Umbilical cord (tissue), 2 donors: Measurements from ENCODE around the gene DOCK4. TPM values are rescaled to one million over a fixed set of nuclear protein-coding genes. Genes with fewer than 3 reads are reported as not detected.

Experiments
- DNase-seq: peaks from one replicate; pipeline ENCODE4 v3.0.0-alpha.2; 2015; ENCODE audit warnings: low spot score
- total RNA-seq: library from RNA; depleted of rRNA; stranded (reverse); fragments of >200 nt; gene quantifications from one replicate; pipeline ENCODE4 v1.2.3, GENCODE V29; 2014; ENCODE audit warnings: low replicate concordance; ENCODE audit not compliant: insufficient read depth

Gene DOCK4
- total RNA-seq, 1 donor from 2014 or later, result 7.7 TPM

DNA sequence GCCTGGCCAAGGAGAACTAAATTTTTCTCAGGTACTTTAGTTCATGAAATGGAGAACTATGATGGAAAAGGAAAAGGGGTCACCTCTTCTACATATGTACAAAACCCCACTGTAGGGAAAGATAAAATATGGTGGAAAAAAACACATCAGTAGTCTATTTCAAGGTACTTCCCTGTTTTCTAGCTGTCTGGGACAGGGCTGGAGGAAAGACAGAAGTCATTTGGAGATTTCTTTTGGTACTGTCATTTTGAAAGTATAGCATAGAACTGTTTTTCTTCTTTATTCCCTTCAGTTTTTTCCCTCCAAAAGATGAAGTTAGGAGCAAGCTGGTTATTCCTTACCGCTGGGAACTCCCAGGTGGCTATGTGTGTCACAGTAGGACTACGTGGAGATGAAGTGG is 196.1 kb downstream of the DOCK4 start:
- DNase-seq, result no peak

DNA sequence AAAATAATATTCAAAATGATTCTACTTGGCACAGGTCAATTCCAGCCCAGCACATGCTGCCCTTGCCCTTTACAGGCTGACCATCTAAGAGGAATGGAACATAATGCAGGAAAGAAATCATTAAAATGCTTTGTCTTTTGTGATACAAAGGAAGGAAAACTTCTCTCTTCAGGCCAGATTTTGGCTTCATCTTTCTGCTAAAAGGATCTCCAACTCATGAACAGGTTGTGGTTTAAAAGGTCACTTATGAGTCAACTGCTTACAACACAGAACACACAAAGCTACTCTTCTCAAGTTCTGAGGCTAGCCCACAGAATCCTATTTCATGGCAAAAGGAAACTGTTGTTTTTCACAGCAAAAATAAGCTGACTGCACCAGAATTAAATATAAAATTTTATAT is 197.1 kb downstream of the DOCK4 start:
- DNase-seq, result no peak

DNA sequence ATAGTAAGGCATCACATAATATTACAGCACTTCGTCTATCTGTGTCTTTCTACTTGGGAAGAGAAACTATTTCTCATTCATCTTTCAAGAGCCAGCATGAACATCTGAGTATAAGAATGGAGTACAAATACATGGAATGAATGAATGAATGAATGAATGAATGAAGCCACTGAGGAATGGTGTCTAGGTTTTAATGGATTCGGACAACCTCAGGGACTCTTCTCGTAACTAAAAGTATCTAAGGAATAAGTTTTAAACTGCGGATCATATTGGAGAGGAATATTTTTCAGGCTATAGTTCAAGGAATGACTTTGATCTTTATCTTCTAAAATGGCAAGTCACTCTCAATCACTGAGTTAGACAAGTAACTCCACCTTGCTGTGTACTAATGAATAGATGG is 199.0 kb downstream of the DOCK4 start:
- DNase-seq, result no peak

DNA sequence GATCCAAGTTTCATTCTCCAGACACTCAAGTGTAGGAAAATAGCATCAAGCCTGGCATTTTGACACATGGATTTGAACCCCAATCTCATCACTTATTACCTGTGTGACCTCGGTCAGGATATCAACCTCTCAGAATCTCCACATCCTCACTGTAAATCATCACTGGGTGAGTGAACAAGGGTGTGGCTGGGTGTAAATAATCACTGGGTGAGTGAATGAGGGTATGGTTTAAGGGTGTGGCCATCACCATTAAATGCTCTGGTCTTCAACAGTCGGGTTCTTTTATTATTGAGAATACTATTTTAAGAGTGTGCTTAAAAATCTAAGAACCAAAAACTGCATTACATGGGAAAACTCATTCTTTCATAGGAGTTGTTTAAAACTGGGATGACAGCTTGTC is 200.1 kb downstream of the DOCK4 start:
- no peak for DNase-seq

DNA sequence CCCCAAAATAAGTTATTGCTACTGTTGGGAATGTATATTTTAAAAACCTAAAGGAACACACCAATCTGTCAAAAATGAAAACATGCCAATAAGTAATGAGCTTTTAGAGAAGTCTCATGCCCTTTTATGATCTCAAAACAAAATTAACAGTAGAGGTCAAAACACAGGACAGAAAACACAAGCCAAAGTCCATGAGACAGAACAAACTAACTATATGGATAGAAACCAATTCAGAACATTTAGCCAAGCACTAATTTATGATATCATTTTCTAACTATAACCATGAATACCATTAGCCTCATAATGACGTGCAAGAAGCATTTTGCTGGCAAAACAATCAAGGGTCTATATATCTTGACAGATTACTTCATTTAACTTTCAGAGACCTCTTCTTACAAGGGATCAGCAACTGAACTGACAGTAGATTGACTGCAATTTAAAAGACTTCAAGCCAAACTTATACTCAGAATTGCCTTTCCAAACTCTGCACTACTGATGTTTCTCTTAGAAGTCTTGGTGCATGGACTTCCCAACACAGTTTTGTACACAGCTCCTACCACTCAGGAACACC is 200.9 kb downstream of the DOCK4 start:
- DNase-seq, result no peak

DNA sequence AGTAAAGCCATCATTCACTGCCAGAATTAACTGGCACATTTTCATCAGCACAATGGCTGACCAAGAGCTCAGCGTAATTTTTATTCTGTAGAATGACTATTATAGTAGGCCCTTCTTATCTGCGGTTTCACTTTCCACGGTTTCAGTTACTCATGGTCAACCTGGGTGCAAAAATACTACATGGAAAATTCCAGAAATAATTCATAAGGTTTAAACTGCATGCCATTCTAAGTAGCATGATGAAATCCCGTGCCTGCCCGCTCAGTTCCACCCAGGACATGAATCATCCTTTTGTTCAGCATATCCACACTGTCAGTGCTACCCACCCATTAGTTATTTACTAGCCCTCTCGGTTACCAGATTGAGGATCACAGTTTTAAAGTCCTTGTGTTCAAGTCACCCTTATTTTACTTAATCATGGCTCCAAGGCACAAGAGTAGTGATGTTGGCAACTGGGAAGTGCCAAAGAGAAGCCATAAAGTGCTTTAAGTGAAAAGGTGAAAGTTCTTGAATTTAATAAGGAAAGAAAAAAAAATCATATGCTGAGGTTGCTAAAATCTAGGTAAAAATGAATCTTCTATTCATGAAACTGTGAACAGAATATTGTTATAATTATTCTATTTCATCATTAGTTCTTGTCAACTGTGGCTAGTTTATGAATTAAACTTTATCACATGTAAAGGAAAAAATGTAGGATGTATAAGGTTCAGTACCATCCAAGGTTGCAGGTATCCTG is 204.9 kb downstream of the DOCK4 start:
- DNase-seq, result no peak

DNA sequence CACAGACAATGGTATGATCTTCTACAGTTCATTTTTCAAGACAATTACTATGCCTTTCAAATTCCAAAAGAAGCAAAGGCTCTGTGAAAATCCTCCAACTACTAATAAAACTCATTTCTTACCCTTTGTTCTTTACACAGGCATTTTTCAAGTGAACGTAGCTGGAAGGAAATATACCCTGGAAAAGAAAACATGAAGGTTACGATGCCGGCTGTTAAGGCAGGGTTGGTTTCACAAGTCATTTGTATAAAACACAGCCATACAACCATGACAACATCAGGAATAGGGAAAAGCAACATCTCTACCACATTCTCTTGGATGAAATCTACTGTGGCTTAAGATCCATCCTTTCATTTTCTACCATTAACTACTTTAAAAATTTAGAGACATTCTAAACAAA is 207.9 kb downstream of the DOCK4 start:
- no peak for DNase-seq

DNA sequence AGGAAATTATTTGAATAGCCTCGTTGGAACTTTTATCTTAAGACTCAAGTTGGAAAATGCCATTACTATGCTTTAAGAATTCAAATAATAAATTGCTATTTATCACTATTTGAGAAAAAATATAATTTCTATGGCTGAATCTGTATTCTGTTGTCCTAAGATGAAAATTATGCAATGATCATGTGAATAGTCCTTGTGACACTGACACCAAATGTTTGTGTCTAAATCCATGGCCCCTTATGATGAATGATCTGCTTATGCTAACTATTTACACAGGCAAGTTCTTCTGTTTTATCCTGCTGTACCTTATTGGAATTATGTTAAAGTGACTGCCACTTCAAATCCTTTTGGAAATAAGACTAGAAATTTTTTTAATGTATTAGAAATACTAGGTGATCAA is 208.7 kb downstream of the DOCK4 start:
- no peak for DNase-seq

DNA sequence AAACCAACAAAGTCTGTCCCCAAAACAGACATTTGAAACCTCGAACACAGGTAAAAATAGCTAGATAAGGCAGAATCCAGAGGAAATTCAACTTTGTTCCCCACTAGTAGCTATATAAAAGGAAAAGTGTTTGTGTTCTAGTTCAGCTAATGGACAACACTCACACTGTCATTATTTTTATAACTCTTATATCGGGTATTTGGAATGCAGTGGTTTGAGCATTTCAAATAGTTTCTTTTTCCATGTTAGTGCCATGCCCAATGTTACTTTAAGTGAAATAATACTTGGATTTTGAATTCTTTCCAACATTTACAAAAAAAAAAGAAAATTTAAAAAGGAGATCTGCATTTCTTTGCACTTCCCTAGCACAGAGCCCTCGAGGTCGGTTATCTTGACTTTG is 213.6 kb downstream of the DOCK4 start:
- no peak for DNase-seq

DNA sequence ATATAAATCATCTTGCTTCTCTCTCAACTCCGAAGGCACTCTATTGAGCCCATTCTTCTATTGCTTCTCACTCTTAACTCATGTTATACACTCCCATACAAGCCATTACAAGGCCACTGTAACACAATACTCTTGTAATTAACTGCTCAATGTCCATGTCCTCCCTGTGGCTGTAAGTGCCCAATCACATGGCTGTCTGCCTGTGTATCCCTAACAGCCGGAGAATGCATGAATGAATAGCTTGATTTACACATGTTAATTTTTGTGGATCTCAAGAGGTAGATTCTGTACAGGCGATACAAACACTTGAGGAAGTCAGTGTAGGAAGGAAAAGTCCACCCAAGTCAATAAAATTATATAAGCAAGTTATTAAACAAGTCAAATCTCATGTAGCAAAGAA is 215.6 kb downstream of the DOCK4 start:
- DNase-seq, result no peak

DNA sequence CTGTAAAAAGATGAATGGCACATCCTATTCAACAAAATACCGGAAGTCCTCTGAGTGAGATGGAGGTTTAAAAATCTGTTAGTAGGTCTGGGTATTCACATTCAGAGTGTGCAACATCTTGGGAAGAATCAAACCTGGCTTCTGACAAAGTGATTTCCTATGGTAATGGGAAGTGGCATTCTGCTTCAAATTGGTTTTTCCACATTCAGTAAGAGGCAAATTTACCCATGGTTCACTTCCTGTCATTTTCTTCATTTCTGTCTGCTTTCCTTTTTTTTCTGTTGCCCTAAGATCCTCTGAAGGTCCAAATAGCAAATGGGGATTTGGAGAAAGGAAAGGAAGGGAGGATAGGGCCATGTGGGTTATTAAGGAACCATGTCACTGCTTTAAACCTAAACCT is 218.3 kb downstream of the DOCK4 start:
- DNase-seq, result no peak

DNA sequence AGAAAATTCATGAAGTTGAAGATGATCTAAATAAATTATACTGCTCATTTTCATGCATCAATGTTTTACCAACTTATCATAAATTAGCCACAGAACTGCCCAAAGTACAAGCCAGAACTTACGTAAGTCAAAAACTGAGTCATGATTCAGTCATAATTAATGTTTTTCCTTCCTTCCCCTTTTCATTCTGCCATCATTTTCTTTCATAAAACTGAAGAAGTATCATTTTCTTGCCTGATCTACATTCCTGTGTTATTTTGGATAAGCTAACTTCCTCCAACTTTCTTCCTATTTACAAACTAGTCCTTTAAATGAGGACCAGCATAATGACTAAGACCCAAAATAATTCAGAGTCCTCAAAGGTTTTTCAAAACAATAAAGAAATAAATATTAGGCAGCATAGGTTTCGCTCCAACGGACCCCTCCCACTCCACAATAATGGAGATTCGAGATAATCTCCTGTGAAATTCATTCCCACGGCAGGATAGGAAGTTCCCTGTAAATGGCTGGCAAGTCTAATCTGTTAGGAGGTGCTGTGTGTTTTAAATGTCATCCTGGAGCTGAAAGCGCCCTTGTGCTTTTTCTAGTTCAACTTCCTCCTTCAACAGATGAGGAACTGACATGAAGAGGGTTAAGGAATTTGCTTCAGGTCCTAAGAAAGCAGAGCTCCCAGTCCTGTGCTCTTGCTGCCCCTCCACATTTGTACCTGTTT is 218.9 kb downstream of the DOCK4 start:
- peak; percentile 23 for DNase-seq

DNA sequence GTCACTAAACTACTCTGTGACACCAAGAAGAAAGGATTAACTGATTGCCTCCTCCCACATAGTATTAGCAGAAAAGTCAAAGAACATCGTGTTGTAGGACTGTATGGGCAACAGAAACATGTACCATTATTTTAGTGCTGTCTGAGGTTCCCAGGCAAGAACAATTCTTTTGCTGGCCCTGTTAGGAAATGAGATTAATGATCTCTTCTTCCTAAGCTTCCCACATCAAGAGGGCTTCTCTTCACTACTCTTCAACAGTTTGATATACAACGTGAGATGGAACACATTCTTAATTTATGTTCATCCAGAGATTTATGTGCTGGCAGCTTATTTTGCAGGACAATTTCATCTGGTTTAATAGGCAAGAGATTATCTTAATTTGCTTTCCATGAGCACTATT is 219.6 kb downstream of the DOCK4 start:
- no peak for DNase-seq

DNA sequence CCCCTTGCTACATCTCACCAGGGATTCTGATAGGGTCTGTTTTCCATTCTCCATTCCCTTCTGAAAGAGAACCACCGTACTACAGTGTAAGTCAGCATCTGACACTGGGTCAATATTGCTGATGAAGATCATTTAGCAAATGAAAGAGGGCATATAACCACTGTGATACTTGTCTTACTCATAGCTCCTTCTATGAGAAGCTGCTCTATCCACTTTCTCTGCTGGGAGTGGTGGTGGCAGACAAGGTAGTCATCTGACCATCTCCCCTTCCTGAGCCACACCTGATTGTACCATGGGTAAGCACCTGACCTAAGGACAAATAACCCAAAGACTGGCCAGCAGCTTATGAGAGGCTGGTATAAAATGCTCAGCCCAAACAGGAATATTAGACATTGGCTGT is 220.4 kb downstream of the DOCK4 start:
- DNase-seq, result no peak

DNA sequence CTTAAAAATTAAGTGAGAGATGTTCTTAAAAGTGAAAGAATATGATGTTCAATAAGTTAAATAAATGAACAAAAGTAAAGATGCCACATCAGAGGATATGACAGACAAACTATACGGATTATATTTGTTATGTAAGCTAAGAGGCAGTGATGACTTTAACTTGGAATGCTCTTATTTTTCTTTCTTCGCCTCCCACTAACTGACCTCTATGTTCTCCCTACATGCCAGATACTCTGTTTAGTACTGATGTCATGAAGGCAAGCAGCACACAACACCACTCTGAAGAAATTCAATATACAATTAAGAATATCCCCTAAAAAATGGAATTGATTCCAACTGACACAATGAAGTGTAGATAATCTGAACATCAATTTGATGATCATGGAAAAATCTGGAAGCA is 223.4 kb downstream of the DOCK4 start:
- no peak for DNase-seq

DNA sequence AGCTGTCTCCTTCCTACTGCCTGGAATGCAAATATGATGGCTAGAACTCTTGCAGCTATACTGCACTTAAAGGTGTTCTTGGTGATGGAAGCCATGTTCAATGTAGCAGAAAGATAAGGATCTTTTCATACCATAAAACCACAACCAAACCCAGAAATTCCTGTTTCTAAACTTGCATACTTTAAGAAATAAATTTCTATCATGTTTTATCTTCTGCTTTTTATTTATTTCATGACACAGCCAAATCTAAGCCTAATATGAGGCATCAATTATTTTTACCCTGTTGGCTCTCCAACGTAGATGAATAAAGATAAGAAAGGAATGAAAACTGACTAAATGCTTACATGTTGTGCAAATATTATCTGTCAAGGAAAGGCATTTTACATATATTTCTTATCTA is 224.1 kb downstream of the DOCK4 start:
- no peak for DNase-seq

DNA sequence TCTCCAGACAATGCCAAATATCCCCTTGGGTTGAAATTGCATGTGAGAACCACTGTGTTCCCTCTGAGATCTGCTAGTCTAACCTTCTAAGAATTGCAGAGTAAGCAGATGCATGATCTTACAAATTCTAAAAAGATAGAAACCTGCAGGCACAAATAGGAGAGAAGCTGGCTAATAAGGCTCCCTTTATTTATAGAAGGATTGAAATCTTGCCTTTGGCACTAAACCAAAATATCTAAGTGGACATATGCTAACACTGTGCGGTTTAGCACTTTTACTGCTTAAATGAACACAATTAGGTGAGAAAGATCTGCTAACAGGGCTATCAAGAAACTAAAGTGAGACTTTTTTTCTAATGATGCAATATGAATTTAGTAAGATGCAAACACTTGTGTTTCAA is 225.5 kb downstream of the DOCK4 start:
- no peak for DNase-seq

DNA sequence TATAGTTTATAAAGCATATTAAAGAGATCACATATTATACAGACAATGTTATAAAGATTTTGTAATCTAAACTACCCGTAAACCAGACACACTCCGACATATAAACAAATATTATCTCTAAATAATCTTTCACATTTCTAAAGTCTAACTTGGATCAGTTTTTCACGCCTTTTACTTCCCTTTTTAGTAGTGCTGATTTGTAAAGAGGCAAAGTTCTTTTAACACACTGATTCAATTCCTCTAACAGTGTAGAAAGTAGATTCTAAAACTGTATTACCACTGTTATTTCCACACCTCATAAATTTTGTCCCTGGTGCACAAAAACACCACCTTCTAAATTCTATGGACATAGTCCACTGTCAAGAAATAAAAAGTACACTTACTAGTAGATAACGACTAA is 230.9 kb downstream of the DOCK4 start:
- no peak for DNase-seq

DNA sequence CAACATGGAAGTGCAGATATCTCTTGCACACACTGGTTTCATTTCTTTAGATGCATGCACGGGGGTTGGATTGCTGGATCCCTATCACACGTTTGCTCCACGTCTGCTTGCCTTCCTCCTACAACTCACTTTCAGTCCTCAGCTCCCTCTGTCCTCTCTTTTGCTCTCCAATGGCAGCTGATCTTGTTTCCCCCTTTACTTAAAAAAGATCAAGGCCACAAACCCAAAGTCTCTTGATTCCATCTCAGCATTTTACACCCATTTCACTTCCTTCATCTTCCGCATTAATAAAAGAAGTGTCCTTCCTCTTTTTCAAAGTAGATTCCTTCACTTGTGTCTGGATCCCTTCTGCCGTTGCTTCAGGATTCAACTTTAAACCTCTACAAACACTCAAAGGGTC is 245.2 kb downstream of the DOCK4 start:
- DNase-seq, result no peak

DNA sequence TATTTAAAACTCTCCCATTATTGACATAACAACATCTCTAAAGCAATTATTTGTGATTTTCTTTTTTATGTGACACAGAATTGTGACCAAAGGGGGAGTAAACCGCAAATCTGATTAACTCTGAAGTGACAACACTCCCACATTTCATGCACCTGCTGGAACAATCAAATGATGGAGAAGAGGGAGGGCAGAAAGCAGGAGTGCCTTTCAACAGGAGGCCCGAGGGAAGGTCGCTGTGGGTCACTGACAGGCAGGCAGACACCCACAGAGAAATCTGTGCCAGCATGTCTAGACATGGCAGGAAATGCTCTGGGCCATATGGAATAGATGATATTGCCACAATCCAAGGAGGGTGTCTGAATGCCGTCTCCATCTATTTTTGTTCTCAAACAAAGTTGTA is 247.3 kb downstream of the DOCK4 start:
- DNase-seq, result peak; percentile 48

DNA sequence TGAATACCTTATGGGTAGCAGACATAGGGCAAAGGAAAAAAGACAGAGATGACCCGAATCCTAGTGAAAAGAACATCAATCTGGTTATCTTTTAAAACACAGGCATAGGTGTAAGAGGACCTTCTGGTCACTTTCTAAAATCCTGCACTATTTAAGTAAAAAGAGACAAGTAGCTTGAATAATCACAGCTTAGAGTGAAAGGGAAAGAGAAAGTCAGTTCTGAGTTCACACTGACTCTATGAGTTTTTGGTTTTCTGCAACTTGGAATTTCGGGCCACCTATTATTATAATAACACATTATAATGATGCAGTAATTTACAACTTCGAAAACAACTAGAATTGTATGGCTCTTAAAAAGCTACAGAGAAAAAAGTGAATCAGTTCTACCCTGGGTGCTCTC is 247.8 kb downstream of the DOCK4 start:
- no peak for DNase-seq

DNA sequence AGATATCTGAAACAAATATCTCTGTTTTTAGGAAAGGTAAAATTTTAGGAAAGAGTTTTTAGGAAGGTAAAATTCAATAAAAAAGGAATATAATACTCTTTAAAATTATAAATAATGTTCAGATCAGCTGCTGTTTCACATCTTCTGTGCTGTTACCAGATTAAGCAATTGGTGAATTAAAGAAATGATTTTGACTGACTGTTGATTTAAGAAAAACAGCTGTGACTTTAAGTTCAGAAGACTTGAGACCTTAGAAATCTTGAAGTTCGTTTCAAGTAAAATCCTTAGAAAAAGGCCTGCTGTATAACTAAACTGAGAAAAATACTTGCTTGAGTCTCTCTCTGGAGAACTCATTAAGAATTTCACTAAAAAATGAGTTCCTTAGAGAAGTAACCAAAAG is 250.6 kb downstream of the DOCK4 start:
- peak; percentile 14 for DNase-seq
